Activated CD8-positive, alpha-beta memory T cell treated with anti-CD3 and anti-CD28 coated beads for 1 hour (primary cell): ENCODE data around the gene SH3PXD2A.
A peak's percentile ranks its signal among the peaks of the same experiment; 100 is the strongest.

ENCODE experiments used
- DNase-seq, 2 donors: peaks; one replicate each; pipeline ENCODE4 v3.0.0-alpha.2; 2020; ENCODE audit warnings: low read depth in 1 of 2; ENCODE audit errors: extremely low read depth in 1 of 2

Gene SH3PXD2A

GRCh38 chr10:103756277-103756869, 99.0 kb downstream of the SH3PXD2A start:
- no peak for DNase-seq

DNA sequence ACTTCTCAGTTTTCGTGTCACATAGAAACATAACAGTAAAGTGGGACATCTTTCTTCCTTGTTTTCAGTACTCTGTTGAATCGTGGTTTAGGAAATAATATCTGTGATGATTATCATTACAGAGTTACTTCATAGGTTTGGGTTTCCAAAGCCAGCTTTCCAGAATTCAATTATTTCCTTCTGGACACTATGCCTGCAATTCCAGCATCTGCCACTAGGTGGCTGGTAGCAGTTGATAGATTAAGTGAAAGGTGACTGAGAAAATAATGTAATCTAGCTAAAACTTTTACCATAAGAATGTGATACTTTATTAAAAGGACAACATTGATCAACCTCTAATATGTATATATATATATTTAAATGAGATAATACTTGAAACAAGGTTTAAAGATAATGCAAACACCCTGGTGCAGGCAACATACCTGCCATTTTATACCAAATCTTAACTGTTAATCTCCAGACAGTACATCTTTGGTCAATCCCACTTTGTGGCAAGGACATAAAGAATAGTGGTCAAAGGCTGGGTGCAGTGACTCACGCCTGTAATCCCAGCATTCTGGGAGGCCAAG, 102.6 kb downstream of the SH3PXD2A start:
- no peak for DNase-seq

DNA sequence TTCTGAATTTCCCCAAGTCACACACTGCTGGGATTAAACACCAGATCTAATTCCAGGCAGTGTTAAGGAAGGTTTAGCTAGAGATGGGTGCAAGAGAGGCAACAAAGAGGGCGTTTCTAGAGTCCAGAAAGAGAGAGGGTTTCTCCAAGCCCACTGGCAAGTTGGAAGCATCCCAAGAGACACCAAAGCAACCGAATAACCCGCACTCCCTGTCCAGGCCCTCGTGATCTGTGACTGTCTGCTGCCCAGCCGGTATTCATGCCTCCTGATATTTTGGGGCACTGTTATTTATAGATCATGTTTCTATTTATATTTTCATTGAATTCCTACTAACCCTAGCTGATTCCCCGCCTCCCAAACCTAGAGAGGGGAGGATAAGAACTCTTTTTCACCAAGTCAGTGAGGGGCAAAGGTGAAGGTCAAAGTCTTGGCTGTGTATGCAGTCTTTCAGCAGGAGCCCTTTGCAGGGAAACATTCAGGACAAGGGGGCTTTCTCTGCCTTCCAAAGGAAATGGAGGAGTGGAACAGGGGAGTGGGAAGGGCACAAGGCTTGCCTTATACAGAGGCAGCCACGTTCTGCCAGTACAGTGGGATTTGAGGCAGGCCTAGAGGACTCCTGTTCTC, 103.6 kb downstream of the SH3PXD2A start:
- DNase-seq = no peak

DNA sequence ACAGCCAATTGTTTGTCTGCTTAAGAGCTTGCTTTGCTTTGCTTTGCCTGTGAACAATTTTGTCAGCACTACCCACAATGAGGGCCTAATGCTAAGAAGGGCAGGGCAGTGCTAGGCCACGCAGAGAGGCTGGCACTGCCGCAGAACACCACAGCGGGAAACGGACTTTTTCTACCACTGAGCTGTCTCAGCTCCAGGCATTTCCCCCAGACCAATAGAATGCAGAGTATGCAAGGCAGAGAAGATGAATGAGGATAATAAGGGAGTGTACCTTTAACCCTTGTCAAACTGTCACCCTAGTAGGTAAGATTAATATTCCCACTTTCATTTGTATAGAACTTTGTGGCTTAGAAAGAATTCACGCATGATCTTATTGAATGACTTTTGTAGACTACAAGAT, 104.5 kb downstream of the SH3PXD2A start:
- DNase-seq = no peak

DNA sequence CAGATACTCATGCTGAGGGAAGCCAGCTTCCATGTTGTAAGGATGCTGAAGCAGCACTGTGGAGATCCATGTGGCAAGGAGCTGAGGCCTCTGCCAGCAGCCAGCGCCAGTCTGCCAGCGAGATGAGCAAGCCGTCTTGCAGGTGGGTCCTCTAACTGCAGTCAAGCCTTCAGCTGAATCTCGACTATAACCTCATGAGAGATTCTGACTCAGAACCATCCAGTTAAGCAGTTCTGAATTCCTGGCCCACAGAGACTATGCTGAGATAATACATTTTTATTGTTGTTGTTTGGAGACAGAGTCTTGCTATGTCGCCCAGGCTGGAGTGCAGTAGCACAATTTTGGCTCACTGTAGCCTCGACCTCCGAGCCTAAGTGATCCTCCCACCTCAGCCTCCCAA, 105.6 kb downstream of the SH3PXD2A start:
- DNase-seq = no peak

DNA sequence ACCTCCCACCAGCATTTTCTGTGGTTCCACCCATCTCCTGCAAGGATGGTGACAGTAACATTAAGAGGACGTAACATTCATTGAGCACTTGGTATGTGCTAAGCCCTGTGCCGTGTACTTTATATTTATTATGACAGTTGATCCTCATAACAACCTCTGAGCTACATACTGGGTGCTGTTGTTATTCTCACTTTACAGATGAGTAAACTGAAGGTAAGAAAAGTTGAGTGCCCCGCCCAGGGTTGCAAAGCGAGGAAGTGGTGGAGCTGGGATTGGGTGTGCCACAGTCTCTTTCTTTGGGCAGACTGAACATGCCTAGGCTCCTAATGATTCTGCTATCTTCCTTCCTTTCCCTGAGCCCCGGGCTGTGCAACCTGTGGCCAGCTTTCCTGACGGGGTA, 107.4 kb downstream of the SH3PXD2A start:
- DNase-seq = no peak

GRCh38 chr10:103747193-103747865, 108.0 kb downstream of the SH3PXD2A start:
- DNase-seq = no peak

DNA sequence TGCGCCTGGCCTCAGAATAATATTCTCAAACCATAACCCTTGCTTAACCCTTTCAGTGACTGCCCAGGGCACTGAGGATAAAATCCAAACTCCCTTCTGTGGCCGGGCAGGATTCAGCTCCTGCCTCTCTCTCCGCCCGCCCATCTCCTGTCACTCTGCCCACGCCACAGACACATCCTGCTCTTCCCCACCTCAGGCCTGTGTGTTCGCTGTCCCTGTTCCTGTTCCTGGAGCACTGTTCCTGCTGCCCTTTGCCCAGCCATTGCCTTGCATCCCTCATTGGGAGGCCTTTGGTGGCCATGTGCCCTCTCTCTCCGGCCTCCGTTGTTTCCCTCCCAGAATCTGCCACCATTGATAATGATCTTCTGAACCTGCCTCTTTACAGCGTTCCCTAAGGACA, 108.8 kb downstream of the SH3PXD2A start:
- no peak for DNase-seq

GRCh38 chr10:103745341-103746247, 109.8 kb downstream of the SH3PXD2A start:
- peak in 1 of 2 donors; percentile 16 for DNase-seq

- DNase-seq = no peak
These were observed 112.6 kb downstream of the SH3PXD2A start for GRCh38 chr10:103742824-103743223.

- DNase-seq = no peak
These were observed 114.8 kb downstream of the SH3PXD2A start for GRCh38 chr10:103740611-103741010.

- DNase-seq = no peak
These were observed 116.2 kb downstream of the SH3PXD2A start for GRCh38 chr10:103739039-103739764.

DNA sequence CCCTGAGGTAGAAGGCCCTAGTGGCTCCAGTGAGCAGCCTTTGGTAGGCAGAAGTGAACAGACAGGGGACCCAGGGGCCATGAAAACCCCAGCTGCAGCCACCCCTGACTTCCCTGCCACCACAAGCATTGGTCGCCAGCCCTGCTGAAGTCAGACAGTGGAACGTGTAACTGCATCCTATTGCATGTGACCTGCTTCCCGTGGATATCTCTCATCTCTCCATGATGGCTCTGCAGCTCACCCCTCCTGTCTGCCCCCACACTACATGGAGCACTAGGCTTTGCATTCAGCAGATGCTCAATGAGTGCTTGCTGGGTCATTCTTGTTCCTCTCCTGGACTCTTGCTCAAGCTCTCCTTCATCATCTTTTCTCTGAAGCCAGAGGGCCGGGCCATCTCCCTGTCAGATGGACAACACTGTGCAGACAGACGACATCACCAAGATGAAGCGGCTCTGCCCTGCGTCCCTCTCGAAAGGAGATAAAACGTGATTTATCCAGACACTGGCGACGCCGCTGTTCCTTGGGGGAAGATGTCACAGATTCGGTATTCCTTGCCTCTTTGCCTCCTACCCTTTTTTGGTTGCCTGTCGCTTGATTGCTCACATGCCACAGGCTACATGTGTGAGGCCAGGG, 117.5 kb downstream of the SH3PXD2A start:
- no peak for DNase-seq

GRCh38 chr10:103736763-103737162, 118.6 kb downstream of the SH3PXD2A start:
- DNase-seq = no peak

- DNase-seq = no peak
These were observed 119.3 kb downstream of the SH3PXD2A start for GRCh38 chr10:103736044-103736443.

DNA sequence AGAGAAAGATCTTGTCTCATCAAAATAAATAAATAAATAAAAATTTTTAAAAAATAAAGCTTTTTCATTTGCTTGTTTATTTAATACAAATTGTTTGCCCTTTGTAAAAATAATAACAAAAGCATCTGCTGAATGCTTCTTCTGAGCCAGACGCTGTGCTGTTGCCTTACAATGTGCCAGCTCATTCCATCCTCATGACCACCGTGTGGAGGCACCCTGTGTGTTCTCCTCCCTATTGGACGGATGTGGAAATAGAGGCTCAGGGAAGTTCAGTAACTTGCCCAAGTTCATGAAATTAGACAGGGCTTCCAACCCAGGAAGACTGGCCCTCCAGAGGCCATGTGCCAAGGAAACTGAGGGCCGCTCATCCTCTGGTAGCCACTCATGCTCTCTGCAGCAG, 120.6 kb downstream of the SH3PXD2A start:
- no peak for DNase-seq

DNA sequence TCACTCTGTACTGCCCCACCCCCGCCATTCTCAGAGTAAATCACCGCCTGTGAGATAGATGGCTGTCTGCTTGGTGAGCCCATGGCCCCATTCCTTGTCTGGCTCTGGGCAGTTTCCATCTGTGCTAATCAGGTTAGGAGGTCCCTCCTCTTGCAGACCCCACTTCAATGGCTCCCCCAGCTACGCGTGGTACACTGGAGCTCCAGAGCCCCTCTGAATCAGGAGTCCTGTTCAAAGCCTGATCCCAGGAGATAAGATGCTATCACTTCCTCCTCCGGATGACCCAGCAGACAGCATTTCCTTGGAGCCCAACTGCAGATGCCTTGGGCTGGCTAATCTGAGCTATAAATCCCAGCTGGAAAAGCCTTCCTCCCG, 122.3 kb downstream of the SH3PXD2A start:
- no peak for DNase-seq

GRCh38 chr10:103732339-103733044, 122.9 kb downstream of the SH3PXD2A start:
- no peak for DNase-seq

GRCh38 chr10:103731609-103732270, 123.6 kb downstream of the SH3PXD2A start:
- DNase-seq = no peak
